Fibroblast of skin of abdomen (primary cell): ENCODE results near the gene NUP62.

Source experiments
- DNase-seq: peaks from one replicate; pipeline ENCODE4 v3.0.0-alpha.2; 2013

The NUP62 gene

DNA sequence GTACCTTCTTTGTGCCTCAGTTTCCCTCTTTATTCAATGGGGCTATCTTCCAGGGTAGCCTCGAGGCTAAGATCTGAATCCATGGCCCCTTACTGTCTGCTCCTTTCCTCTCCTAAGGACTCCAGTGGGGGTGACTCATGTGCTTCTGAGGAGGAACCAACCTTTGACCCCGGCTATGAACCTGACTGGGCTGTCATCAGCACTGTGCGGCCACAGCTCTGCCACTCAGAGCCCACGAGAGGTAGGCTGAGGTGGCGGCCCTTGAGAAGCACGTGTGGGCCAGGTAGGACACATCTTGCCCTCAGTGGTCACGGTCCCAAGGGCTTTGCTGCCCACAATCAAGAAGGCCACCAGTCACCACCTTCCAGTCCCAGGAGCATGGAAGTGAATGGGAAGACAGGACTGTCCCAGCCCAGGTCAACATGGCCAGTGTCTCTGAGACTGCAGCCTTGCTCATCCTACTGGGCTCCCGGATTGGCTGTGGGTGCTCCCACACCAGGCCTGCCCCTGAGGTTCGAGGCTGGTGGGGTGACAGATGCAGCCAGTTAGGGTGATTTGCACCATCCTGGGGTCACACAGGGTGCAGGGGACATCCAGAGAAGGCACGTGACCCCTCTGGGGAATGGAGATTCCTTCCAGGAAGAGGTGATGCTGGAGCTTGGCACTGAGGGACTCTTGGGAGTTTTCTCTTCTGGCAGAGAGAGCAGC is 49.0 kb downstream of the NUP62 start:
- DNase-seq, result no peak

DNA sequence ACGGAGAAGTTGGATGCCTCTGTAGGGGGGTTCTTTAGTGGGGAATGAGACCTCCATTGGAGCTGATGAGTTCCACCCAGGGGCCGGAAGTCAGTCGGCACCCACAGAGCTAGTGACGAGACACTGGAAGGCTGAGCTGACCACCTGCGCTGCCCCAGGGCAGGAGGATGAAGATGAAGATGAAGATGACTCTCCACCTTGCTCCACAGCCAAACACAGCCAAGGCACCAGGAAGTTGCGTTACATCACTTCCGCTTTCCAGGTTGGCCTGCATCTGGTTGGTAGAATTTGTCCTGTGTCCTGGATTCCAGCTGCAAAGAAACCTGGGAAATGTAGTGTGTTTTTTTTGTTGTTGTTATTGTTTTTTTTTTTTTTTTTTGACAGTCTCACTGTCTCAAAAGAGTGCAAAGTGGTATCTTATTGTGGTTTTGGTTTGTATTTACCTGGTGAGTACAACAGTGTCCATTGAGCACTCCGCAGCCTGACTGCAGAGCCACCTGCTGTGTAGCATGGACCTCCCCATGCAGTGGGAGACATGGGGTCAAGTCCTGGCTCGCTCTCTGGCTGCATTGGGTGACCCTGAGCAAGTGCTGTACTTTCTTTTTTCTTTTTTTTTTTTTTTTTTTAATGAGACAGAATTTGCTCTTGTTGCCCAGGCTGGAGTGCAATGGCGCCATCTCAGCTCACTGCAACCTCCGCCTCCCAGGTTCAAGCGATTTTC is 49.9 kb downstream of the NUP62 start:
- no peak for DNase-seq

GRCh38 chr19:49878744-49879070 is 50.6 kb downstream of the NUP62 start:
- DNase-seq, result no peak

- peak; percentile 98 for DNase-seq
These were observed 51.2 kb downstream of the NUP62 start for GRCh38 chr19:49877879-49878743.

- peak; percentile 100 for DNase-seq
These were observed 52.1 kb downstream of the NUP62 start, which contains the start of the genes AKT1S1 and TBC1D17 for GRCh38 chr19:49877020-49877878. TSS of gene AKT1S1 (minus strand) at chr19:49877355. CDS start at chr19:49873295, 4,060 bp downstream. TSS of gene TBC1D17 (plus strand) at chr19:49877702. CDS start at chr19:49877724, 22 bp downstream.

- DNase-seq, result peak; percentile 99
These were observed 52.8 kb downstream of the NUP62 start for GRCh38 chr19:49876422-49877019.

- peak; percentile 44 for DNase-seq
These were observed 53.4 kb downstream of the NUP62 start for GRCh38 chr19:49875857-49876421.

DNA sequence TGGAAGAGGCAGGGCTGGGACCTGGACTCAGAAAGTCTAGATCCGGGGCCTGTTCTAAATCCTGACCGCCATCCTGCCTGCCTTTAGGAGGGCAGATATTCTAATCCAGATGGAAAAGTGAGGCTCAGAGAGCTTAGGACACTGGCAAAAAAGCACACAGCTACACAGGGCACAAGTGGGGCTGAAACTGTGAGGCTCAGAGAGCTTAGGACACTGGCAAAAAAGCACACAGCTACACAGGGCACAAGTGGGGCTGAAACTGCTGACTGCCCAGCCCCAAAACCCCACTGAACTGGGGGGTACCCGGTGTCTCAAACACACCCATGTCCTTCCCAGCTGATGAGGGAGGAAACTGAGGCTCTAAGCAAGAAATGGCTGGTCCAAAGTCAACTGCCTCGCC is 54.1 kb downstream of the NUP62 start:
- DNase-seq, result no peak

DNA sequence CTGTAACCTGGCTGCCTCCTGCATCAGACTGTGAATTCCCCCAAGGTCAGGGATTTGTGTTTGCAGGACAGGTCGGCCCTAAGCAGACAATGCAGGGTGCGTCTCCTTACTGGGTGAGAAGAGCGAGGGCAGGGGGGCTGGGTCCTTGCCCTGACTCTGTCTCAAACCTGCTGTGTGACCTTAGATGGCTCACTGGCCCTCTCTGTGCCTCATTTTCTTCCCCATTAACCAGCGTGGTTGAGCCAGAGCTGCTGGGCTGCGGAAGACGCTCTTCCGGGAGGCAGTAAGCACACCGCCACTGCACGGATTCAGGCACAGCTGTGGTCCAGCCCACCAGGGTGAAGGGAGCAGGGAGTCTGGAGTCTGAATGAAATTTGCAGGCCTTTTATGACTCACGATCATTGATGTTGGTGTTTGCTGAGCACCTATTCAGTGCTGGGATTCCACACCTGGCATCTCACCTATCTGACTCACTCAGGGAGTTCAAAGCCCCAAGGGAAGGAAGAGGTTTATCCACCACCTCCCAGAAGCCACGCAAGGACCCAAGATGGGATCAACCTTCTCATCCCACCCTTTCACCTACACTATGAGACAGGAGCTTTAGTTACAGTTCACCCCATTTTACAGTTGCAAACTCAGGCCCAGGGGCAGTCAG is 54.7 kb downstream of the NUP62 start:
- DNase-seq, result no peak

DNA sequence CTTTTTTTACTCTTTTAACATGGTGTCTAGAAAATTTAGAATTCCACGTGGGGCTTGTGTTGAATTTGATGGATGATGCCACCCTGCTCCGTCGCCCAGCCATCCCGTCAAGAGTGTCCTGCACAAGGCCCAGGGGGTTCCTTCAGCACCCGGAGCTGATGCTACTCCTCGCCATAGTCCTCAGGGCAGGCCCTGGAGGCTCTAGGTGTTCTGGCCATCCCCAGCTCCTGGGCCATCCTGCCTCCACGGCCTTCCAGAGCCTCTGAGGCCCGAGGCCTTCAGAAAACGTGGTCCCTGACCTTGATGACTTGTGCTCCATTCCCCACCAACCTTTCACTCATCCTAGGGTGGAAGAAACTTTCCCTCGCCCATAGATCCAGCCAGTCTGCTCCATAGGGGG is 55.5 kb downstream of the NUP62 start:
- DNase-seq, result no peak

DNA sequence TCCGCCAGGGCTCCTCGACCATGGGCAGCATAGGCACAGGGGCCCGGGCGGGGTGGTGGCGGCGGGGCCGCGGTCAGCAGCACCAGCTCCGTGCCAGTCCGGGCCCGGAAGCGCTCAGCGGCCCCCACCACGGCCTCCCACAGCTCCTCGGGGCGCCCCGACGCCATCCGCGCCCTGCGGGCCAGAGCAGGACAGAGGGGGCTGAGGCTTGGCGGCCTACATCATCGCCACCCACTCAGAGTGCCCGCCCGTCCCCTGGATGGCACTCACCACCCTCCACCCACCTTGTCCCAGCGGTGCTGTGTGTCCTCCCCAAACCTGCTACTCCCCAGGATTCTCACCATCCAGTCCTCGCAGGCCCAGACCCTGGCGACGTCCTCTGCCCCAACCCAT is 56.2 kb downstream of the NUP62 start:
- no peak for DNase-seq

- DNase-seq, result no peak
These were observed 56.8 kb downstream of the NUP62 start for GRCh38 chr19:49872245-49873128.

DNA sequence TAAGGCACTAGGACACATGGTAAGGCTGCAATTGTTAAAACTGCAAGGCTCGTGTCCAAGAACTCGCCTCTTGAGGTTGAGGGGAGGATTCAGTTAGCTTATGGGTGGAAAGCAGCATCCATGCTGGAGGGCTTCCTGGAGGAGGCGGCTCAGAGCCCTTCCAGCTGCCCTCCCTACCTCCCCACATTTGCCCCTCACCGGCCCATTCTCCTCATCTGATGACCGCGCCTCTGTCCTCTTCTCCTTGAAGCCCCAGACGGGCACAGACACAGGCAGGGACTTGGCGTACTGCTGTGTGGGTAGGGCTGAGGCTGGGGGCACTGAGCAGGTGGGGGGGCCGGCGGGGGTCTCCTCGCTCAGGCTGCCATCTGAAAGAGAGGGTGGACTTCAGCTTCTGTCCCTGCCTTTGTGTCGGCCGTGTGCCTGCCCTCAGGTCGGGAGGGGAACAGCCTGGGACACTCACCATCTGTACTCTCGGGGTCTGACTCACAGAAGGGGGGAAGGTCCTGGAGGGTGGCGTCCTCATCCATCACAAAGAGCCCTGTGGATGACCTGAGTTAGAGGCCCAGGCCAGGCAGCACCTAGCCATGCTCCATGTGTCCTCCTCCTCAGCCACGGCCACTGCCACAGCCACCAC is 57.8 kb downstream of the NUP62 start:
- no peak for DNase-seq

GRCh38 chr19:49870309-49870901 is 58.9 kb downstream of the NUP62 start:
- DNase-seq, result no peak

DNA sequence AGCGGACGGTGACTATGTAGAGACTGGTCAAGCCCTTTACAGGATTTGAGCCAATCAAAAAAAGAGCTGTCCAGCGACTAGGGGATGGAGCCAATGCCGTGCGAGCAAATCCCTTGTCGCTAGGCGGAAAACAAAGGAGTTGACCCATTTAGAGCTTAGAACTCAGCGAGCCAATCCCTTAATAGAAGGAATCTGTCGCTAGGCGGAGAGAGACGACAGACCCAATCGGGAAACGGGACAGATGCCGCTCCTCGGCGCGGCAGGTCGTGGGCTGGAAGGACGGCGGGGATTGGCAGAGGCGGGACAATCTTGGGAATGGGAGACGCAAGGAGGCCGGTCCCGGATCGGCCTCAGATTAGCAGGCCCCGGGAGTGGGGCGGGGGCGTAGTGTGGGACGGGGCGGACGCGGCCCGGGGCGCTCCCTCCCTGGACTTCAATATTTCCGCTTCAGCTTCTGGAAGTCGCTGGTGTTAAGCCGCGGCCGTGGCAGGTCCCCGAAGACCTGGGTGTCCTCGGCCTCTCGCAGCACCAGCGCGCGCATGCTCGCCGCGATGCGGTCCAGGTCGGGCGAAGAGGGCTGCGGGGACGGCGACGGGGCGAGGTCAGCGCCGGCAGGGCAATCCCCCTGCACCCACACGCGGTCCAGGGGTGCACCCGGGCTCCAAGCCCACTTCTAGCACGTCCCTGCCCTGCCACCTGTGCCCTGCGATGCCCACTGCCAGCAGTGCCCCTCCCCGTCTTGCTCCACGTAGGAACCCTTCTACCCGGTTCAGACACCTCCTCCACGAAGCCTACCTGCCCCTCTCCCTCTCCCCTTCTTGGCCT is 59.6 kb downstream of the NUP62 start:
- peak; percentile 100 for DNase-seq

DNA sequence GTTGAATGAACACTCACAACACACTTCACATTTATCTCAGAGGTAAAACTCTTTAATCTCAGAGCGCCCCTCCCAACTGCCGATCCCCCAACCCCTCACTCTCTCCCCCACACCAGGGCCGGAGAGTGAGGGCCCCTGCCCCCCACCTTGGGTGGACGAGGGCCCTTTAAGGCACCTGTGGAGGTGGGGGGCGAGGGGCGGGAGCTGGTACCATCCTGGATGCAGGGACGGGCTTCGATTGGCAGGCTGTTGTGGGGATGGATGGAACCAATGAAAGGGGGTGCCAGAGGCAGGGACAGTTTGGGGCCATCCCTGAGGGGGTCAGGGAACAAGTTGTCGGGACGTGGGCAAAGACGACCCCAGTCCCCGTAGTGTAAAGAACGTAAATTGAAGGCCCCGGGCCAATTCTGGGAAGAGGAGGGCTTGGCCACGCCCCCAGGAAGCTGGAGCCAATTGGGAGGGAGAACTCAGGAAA is 60.3 kb downstream of the NUP62 start:
- DNase-seq, result no peak

DNA sequence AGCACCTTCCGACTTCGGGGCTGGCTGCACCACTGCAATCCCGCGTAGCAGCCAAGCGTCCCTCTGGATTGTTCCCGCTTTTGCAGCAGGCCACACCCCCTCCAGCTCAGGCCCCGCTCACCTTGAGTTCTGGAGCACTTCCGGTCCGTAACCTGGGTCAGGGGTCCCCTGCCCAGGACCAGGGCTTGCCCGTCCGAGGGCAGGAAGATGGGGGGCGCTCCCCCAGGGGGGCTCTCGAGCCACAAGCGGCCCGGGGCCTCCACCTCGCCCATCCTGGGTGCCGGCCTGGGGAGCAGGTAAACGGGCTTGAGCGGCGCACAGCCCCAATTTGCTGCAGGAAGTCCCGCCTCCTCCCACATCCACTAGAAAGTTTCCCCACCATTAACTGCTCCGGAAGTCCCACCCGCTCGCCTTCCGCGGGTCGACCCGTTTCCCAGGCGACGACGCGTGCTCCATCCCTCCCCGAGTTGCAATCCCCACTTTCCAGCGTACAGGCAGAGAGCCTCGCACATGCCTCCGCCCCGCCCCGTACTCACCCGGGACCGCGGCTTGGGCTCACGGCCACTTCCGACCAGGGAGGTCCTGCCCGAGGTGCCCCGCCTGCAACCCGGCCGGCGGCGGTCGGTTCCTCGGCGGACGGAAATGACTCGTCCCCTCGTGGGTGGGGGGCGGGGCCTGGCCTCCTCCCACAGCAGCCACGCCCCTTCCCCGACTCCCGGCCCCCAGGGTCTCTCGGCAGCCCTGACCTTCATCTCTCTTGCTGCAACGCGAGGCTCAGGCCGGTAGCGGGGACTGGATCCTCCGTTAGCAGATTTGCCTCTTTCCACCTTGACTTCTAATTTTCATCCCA is 62.1 kb downstream of the NUP62 start, which contains the start of gene PNKP:
Gene PNKP (minus strand): TSS at position 644 of the 850 bp plus-strand sequence. CDS start 372 bp downstream, at position 272.
- DNase-seq, result peak; percentile 85
